IPS-18a (cell line): Measurements from ENCODE around the gene AIF1.

Experiments used
- H3K27ac ChIP-seq: one replicate; pipeline ENCODE4 v1.5.1; 2013; ENCODE audit warnings: low read length
- H3K27me3 ChIP-seq: one replicate; pipeline ENCODE4 v1.6.1; 2013; ENCODE audit warnings: mild to moderate bottlenecking, low read length; ENCODE audit not compliant: control insufficient read depth, insufficient read depth
- H3K36me3 ChIP-seq: one replicate; pipeline ENCODE4 v1.6.1; 2013; ENCODE audit warnings: low read depth, low read length; ENCODE audit not compliant: control insufficient read depth
- H3K4me1 ChIP-seq: one replicate; pipeline ENCODE4 v1.6.1; 2013; ENCODE audit warnings: low read depth, low read length; ENCODE audit not compliant: control insufficient read depth
- H3K4me3 ChIP-seq: one replicate; pipeline ENCODE4 v1.5.1; 2013; ENCODE audit warnings: low read length
- H3K9ac ChIP-seq: one replicate; pipeline ENCODE4 v1.6.1; 2013; ENCODE audit warnings: mild to moderate bottlenecking, low read length, moderate library complexity
- H3K9me3 ChIP-seq: one replicate; pipeline ENCODE4 v1.6.1; 2013; ENCODE audit warnings: low read depth, low read length; ENCODE audit not compliant: control insufficient read depth

The AIF1 gene

DNA sequence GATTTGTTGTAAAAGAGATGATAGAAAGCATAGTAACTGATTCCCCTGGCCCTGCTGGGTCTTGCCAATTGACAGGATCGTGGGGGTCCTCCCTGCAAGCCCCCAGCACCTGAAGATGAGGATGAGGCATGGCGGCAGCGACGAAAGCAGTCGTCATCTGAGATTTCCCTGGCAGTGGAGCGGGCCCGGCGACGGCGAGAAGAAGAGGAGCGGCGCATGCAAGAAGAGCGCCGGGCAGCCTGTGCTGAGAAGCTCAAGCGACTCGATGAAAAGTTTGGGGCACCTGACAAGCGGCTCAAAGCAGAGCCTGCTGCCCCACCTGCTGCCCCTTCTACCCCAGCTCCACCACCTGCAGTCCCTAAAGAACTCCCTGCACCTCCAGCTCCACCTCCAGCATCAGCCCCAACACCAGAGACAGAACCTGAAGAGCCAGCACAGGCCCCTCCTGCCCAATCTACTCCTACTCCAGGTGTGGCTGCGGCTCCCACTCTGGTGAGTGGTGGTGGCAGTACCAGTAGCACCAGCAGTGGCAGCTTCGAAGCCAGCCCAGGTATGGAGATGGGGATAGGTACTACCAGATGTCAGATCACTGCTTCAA is 12.8 kb downstream of the AIF1 start:
- no peaks in the 10 kb centered on the region for H3K27me3 ChIP-seq
- H3K9me3 ChIP-seq, result no peaks in the 10 kb centered on the region
- no peak overlapping the region for H3K27ac ChIP-seq
- peaks cover 97% of the 10 kb centered on the region for H3K36me3 ChIP-seq
- H3K4me3 ChIP-seq, result no peak overlapping the region
- no peak overlapping the region for H3K9ac ChIP-seq
- H3K4me1 ChIP-seq, result no peaks in the 10 kb centered on the region

DNA sequence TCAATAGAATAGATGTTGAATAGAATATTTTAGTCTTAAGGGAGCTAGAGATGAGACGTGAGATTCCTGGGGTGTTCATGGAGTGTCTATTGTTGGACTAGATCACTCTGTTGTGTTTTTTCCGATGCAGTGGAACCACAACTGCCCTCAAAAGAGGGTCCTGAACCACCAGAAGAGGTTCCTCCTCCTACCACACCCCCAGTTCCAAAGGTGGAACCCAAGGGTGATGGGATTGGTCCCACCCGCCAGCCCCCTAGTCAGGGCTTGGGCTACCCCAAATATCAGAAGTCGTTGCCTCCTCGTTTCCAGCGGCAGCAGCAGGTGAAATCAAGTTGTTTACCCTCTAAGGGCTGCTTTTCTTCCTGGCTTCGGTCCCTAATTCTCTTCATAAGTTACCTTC is 14.0 kb downstream of the AIF1 start:
- H3K27ac ChIP-seq, result no peak overlapping the region
- no peaks in the 10 kb centered on the region for H3K4me1 ChIP-seq
- no peaks in the 10 kb centered on the region for H3K27me3 ChIP-seq
- no peaks in the 10 kb centered on the region for H3K9me3 ChIP-seq
- peaks cover 98% of the 10 kb centered on the region for H3K36me3 ChIP-seq
- H3K9ac ChIP-seq, result no peak overlapping the region
- H3K4me3 ChIP-seq, result no peak overlapping the region

DNA sequence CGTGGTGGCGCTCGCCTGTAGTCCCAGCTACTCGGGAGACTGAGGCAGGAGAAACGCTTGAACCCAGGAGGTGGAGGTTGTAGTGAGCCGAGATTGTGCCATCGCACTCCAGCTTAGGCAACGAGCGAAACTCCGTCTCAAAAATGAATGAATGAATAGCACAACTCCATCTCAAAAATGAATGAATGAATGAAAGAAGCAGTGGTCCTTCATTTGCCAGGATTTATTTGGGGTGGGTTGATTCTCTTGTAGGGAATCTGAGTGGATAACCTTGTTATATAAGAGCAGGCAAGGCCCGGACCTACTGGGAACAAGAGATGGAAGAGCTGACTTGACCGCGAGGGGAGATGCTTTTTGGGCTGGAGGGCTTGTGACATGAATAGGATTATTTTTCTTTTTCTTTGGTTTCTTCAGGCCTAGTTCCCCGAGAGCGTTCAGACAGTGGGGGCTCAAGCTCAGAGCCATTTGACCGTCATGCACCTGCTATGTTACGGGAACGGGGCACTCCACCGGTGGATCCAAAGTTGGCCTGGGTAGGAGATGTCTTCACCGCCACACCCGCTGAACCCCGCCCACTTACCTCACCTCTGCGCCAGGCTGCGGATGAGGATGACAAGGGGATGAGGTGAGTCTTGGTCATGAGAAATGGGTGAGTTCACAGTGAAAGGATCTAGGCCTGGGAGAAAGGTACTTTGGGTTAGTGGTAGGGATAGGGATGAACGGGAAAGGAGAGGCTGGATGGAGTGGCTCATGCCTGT is 15.3 kb downstream of the AIF1 start:
- Histone ChIP-seq H3K4me1 (no peaks in the 10 kb centered on the region), H3K4me3 (no peak overlapping the region), H3K27ac (no peak overlapping the region), H3K9ac (no peak overlapping the region), H3K36me3 (peaks cover 98% of the 10 kb centered on the region), H3K9me3 (no peaks in the 10 kb centered on the region), H3K27me3 (no peaks in the 10 kb centered on the region)

DNA sequence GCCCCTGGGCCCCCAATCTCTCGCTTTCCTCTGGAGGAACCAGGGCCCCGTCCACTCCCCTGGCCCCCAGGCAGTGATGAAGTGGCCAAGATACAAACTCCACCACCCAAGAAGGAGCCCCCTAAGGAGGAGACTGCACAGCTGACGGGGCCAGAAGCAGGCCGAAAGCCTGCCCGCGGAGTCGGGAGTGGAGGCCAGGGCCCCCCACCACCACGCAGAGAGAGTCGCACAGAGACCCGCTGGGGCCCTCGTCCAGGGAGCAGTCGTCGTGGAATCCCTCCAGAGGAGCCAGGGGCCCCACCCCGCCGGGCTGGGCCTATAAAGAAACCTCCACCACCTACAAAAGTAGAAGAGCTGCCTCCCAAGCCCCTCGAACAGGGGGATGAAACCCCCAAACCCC is 16.2 kb downstream of the AIF1 start:
- no peak overlapping the region for H3K4me3 ChIP-seq
- peaks cover 98% of the 10 kb centered on the region for H3K36me3 ChIP-seq
- no peak overlapping the region for H3K9ac ChIP-seq
- H3K27me3 ChIP-seq, result no peaks in the 10 kb centered on the region
- H3K4me1 ChIP-seq, result no peaks in the 10 kb centered on the region
- no peak overlapping the region for H3K27ac ChIP-seq
- no peaks in the 10 kb centered on the region for H3K9me3 ChIP-seq

DNA sequence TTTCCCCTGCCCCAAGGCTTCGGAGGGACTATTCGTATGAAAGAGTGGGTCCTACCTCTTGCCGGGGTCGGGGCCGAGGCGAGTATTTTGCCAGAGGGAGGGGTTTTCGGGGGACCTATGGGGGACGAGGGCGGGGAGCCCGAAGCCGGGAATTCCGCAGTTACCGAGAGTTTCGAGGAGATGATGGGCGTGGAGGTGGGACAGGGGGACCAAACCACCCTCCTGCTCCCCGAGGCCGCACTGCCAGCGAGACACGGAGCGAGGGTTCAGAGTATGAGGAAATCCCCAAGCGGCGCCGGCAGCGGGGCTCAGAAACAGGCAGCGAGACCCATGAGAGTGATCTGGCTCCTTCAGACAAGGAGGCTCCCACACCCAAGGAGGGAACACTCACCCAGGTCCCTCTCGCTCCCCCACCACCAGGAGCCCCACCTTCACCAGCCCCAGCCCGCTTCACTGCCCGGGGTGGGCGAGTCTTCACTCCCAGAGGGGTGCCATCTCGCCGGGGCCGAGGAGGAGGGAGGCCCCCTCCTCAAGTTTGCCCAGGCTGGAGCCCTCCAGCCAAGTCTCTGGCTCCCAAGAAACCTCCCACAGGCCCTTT is 16.7 kb downstream of the AIF1 start:
- Histone ChIP-seq H3K27me3 (no peaks in the 10 kb centered on the region), H3K36me3 (peaks cover 98% of the 10 kb centered on the region), H3K9ac (no peak overlapping the region), H3K27ac (no peak overlapping the region), H3K4me3 (no peak overlapping the region), H3K9me3 (no peaks in the 10 kb centered on the region), H3K4me1 (no peaks in the 10 kb centered on the region)

DNA sequence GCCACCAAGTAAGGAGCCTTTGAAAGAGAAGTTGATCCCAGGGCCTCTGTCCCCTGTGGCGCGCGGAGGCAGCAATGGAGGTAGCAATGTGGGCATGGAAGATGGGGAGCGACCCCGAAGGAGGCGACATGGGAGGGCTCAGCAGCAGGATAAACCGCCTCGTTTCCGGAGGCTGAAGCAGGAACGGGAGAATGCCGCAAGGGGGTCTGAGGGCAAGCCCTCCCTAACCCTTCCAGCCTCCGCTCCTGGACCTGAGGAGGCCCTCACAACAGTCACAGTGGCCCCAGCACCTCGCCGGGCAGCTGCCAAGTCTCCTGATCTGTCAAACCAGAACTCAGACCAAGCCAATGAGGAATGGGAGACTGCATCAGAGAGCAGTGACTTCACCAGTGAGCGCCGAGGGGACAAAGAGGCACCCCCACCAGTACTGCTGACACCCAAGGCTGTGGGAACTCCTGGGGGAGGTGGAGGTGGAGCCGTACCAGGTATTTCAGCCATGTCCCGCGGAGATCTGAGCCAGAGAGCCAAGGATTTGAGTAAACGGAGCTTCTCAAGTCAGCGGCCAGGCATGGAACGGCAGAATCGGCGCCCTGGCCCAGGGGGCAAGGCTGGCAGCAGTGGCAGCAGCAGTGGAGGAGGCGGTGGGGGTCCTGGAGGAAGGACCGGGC is 17.4 kb downstream of the AIF1 start:
- H3K9me3 ChIP-seq, result no peaks in the 10 kb centered on the region
- no peak overlapping the region for H3K4me3 ChIP-seq
- H3K36me3 ChIP-seq, result peaks cover 98% of the 10 kb centered on the region
- H3K9ac ChIP-seq, result no peak overlapping the region
- no peaks in the 10 kb centered on the region for H3K27me3 ChIP-seq
- H3K4me1 ChIP-seq, result no peaks in the 10 kb centered on the region
- H3K27ac ChIP-seq, result no peak overlapping the region

DNA sequence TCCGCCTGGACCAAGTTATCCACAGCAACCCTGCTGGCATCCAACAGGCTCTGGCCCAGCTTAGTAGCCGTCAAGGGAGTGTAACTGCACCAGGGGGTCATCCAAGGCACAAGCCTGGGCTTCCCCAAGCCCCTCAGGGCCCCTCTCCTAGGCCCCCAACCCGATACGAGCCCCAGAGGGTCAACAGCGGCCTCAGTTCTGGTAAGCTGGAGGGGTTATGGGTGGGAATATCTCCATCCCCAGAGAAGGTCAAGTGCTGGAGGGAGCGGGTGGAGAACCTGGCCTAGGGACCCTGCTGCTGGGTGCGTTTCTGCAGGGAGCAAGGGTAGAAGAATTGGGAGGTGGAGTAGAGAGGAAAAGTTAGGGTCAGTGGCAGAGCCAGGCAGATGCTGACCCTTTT is 18.4 kb downstream of the AIF1 start:
- Histone ChIP-seq H3K4me1 (no peaks in the 10 kb centered on the region), H3K36me3 (peaks cover 95% of the 10 kb centered on the region), H3K27me3 (no peaks in the 10 kb centered on the region), H3K9ac (no peak overlapping the region), H3K27ac (no peak overlapping the region), H3K9me3 (no peaks in the 10 kb centered on the region), H3K4me3 (no peak overlapping the region)

DNA sequence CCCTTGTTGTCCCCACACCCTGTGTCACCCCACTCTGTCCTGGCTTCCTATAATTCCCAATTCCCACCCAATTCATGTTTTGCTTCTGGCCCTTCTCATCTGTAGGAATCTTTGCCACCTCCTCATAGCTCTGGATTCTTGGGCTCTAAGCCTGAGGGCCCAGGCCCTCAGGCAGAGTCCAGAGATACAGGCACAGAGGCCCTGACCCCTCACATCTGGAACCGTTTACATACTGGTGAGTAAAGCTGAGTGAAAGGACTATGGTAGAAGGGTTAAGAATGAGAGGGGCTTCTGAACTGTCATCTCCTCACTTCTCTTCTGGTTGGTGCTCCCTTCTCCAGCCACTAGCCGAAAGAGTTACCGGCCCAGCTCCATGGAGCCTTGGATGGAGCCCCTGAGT is 19.1 kb downstream of the AIF1 start:
- Histone ChIP-seq H3K4me1 (no peaks in the 10 kb centered on the region), H3K27ac (no peak overlapping the region), H3K36me3 (peaks cover 94% of the 10 kb centered on the region), H3K4me3 (no peak overlapping the region), H3K27me3 (no peaks in the 10 kb centered on the region), H3K9me3 (no peaks in the 10 kb centered on the region), H3K9ac (no peak overlapping the region)

DNA sequence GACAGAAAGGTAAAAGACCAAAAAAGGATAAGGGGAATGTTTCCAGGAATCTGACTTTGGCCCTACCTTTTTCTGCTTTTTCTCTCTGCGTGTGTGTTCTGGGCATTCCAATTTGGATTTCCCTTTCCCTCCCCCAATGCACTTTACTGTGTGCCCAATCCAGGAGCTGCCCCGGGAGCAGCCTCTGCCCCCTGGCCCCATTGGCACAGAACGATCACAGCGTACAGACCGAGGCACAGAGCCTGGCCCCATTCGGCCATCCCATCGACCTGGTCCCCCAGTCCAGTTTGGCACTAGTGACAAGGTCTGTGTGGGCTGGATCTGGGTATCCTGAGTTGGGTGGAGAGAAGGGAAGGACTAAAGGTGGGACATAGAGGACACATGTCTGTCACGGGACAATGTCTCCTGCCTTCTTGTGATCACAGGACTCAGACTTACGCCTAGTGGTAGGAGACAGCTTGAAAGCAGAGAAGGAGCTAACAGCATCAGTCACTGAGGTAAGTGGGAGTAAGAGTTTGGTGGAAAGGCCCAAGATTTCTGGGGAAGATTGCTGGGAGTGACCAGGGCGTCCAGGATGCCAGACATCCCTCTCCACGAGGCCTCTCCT is 20.0 kb downstream of the AIF1 start:
- H3K9me3 ChIP-seq, result no peaks in the 10 kb centered on the region
- no peak overlapping the region for H3K4me3 ChIP-seq
- H3K27ac ChIP-seq, result no peak overlapping the region
- H3K4me1 ChIP-seq, result no peaks in the 10 kb centered on the region
- H3K36me3 ChIP-seq, result peaks cover 92% of the 10 kb centered on the region
- H3K27me3 ChIP-seq, result no peaks in the 10 kb centered on the region
- no peak overlapping the region for H3K9ac ChIP-seq

DNA sequence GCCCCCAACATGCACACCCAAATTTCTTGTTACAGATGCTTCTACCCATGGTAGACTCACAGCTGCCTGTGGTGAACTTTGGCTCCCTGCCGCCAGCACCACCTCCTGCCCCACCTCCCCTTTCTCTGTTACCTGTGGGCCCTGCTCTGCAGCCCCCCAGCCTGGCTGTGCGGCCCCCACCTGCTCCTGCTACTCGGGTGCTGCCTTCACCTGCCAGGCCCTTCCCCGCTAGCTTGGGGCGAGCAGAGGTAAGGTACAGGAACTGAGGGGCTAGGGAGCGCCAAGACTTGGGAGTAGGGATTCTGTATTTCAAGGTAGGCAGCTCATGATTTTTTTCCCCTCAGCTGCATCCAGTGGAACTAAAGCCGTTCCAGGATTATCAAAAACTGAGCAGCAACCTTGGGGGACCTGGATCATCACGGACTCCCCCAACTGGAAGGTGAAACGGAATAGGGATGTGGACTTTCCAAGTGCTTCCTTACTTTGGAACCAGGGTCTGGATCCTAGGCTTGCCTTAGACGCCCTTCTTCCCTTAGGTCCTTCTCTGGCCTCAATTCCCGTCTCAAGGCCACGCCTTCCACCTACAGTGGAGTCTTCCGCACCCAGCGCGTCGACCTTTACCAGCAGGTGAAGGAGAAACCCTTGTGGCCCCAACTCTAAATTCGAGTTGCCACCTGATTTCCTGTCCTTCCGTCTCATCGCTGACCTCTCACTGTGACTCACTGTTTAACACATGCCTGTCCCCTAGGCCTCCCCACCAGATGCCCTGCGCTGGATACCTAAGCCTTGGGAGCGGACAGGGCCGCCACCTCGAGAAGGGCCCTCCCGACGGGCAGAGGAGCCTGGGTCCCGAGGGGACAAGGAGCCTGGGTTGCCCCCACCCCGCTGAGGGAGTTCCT is 21.9 kb downstream of the AIF1 start:
- Histone ChIP-seq H3K9ac (no peak overlapping the region), H3K9me3 (no peaks in the 10 kb centered on the region), H3K27me3 (no peaks in the 10 kb centered on the region), H3K4me1 (no peaks in the 10 kb centered on the region), H3K36me3 (peaks cover 92% of the 10 kb centered on the region), H3K27ac (no peak overlapping the region), H3K4me3 (no peak overlapping the region)

DNA sequence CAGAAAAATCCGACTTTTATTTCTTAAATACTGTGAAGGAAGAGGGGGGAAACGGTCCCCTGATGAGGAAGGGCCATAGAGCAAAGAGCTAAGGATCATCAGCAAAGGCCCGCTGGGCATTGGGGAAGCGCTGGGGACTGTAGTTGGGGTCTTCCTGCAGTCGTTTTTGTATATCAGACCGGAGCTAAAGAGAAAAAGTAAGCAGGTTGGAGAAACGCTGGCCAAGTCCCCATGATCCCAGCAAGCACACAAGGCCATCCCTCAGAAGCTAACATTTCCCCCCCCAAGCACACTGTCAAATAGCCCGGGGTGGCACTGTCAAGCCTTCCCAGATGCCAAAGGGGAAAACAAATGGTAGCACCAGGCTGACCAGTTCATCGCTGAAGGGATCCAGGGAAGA is 24.0 kb downstream of the AIF1 start:
- Histone ChIP-seq H3K27me3 (no peaks in the 10 kb centered on the region), H3K9me3 (no peaks in the 10 kb centered on the region), H3K9ac (no peak overlapping the region), H3K4me1 (no peaks in the 10 kb centered on the region), H3K4me3 (no peak overlapping the region), H3K27ac (no peak overlapping the region), H3K36me3 (peaks cover 90% of the 10 kb centered on the region)
